Thoracic aorta (tissue), 2 donors: Measurements from ENCODE around the gene SELENOT. TPM values are rescaled to one million over a fixed set of nuclear protein-coding genes. Genes with fewer than 3 reads are reported as not detected.
"Not testable (repeated sequence)": the region's sequence is repeated elsewhere in the genome, so short reads cannot be mapped to it uniquely, and the experiment has no call there.

Experiments used
- ATAC-seq: fragments of 150-250 bp; one replicate; pipeline ENCODE4 v1.8.0; 2017; ENCODE audit warnings: low read depth; ENCODE audit not compliant: insufficient number of reproducible peaks, low FRiP score
- DNase-seq: peaks from one replicate; pipeline ENCODE4 v3.0.0-alpha.2; 2020; ENCODE audit warnings: low spot score
- H3K27ac ChIP-seq, 2 donors: fragments of 200-600 bp; sonication (generic); 1 replicate in 1 of 2; 2 replicates in 1 of 2; pipeline ENCODE4 v1.5.1; 2016; ENCODE audit warnings: mild to moderate bottlenecking in 2 of 2, moderate library complexity in 2 of 2
- H3K27me3 ChIP-seq: fragments of 200-600 bp; sonication (generic); replicated peaks from 2 replicates; pipeline ENCODE4 v1.6.0; 2016; ENCODE audit warnings: mild to moderate bottlenecking; ENCODE audit not compliant: insufficient read depth
- H3K36me3 ChIP-seq: fragments of 200-600 bp; sonication (generic); one replicate; pipeline ENCODE4 v1.5.1; 2016
- H3K4me1 ChIP-seq, 2 donors: fragments of 200-600 bp; sonication (generic); 1 replicate in 1 of 2; 2 replicates in 1 of 2; pipeline versions ENCODE4 v1.5.1 to v1.6.0; 2016; ENCODE audit warnings: low read depth in 2 of 2, mild to moderate bottlenecking in 1 of 2; ENCODE audit not compliant: control insufficient read depth in 1 of 2
- H3K4me3 ChIP-seq: fragments of 200-600 bp; sonication (generic); 2 replicates; pipeline ENCODE4 v1.5.1; 2016; ENCODE audit warnings: mild to moderate bottlenecking
- H3K9me3 ChIP-seq: fragments of 200-600 bp; sonication (generic); 2 replicates; pipeline ENCODE4 v1.5.1; 2016
- total RNA-seq, 2 donors: library from RNA; depleted of rRNA; stranded (reverse); fragments of >200 nt; gene quantifications; one replicate each; pipeline versions ENCODE4 v1.1.0 to v1.2.3, GENCODE V29; 2016
- TF ChIP-seq, protein P1 (sequence below): fragments of 200-600 bp; sonication (generic); IDR thresholded peaks from one replicate; pipeline ENCODE4 v1.5.1; 2019; ENCODE audit warnings: antibody characterized with exemption

SELENOT gene
- total RNA-seq, 2 donors from 2014 or later, result 67.4 to 137 TPM

GRCh38 chr3:150588027-150588830, 14.9 kb upstream of the SELENOT start:
- Histone ChIP-seq H3K27ac (no peak overlapping the region), H3K36me3 (peaks cover 7% of the 10 kb centered on the region), H3K4me3 (no peak overlapping the region), H3K9me3 (no peaks in the 10 kb centered on the region), H3K4me1 (no peaks in the 10 kb centered on the region), H3K27me3 (no peaks in the 10 kb centered on the region)
- TF ChIP-seq, protein P1, sequence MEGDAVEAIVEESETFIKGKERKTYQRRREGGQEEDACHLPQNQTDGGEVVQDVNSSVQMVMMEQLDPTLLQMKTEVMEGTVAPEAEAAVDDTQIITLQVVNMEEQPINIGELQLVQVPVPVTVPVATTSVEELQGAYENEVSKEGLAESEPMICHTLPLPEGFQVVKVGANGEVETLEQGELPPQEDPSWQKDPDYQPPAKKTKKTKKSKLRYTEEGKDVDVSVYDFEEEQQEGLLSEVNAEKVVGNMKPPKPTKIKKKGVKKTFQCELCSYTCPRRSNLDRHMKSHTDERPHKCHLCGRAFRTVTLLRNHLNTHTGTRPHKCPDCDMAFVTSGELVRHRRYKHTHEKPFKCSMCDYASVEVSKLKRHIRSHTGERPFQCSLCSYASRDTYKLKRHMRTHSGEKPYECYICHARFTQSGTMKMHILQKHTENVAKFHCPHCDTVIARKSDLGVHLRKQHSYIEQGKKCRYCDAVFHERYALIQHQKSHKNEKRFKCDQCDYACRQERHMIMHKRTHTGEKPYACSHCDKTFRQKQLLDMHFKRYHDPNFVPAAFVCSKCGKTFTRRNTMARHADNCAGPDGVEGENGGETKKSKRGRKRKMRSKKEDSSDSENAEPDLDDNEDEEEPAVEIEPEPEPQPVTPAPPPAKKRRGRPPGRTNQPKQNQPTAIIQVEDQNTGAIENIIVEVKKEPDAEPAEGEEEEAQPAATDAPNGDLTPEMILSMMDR, result no peak
- DNase-seq (no peak), ATAC-seq (no peak)

DNA sequence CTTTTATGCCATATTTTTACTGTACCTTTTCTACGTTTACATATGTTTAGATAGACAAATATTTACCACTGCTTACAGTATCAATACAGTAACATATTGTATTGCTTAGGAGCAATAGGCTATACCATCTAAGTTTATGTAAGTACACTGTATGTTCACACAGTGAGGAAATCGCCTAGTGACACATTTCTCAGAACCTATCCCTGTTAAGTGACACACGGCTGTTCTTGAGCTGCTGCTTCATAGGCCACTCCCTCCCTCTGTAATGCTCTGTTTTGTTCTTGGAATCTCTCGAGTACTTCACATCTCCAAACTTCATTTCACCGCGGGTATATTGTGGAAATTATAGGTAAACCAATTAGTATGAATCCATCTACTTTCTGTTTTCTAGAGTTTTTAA, 13.4 kb upstream of the SELENOT start:
- Histone ChIP-seq H3K36me3 (peaks cover 7% of the 10 kb centered on the region), H3K27ac (no peak overlapping the region), H3K27me3 (no peaks in the 10 kb centered on the region), H3K4me3 (no peak overlapping the region), H3K9me3 (no peaks in the 10 kb centered on the region), H3K4me1 (no peaks in the 10 kb centered on the region)
- TF ChIP-seq, protein P1, result no peak
- no peak for DNase-seq
- ATAC-seq, result no peak

- Histone ChIP-seq H3K36me3 (no peaks in the 10 kb centered on the region), H3K4me1 (no peaks in the 10 kb centered on the region), H3K9me3 (no peaks in the 10 kb centered on the region), H3K4me3 (no peak overlapping the region), H3K27ac (no peak overlapping the region), H3K27me3 (no peaks in the 10 kb centered on the region)
- ATAC-seq (no peak), DNase-seq (no peak)
- TF ChIP-seq, protein P1, result no peak
Observed at GRCh38 chr3:150594150-150594549, 9.0 kb upstream of the SELENOT start.

- no peak overlapping the region for H3K27ac ChIP-seq
- no peak for DNase-seq
- TF ChIP-seq, protein P1, result no peak
Observed at GRCh38 chr3:150597646-150598045, 5.5 kb upstream of the SELENOT start.

GRCh38 chr3:150599611-150600297, 3.4 kb upstream of the SELENOT start:
- Histone ChIP-seq H3K4me3 (no peak overlapping the region), H3K36me3 (no peaks in the 10 kb centered on the region), H3K27ac (no peak overlapping the region), H3K4me1 (peaks cover 2 to 19% of the 10 kb centered on the region in 2 donors), H3K27me3 (no peaks in the 10 kb centered on the region), H3K9me3 (no peaks in the 10 kb centered on the region)
- TF ChIP-seq, protein P1, result no peak
- DNase-seq (no peak), ATAC-seq (no peak)

More at GRCh38 chr3:150597646-150598045, 5.5 kb upstream of the SELENOT start:
- H3K27me3 ChIP-seq, result no peaks in the 10 kb centered on the region
- peaks cover 0 to 8% of the 10 kb centered on the region in 2 donors for H3K4me1 ChIP-seq
- no peak overlapping the region for H3K4me3 ChIP-seq
- no peak for ATAC-seq
- H3K36me3 ChIP-seq, result no peaks in the 10 kb centered on the region
- no peaks in the 10 kb centered on the region for H3K9me3 ChIP-seq

DNA sequence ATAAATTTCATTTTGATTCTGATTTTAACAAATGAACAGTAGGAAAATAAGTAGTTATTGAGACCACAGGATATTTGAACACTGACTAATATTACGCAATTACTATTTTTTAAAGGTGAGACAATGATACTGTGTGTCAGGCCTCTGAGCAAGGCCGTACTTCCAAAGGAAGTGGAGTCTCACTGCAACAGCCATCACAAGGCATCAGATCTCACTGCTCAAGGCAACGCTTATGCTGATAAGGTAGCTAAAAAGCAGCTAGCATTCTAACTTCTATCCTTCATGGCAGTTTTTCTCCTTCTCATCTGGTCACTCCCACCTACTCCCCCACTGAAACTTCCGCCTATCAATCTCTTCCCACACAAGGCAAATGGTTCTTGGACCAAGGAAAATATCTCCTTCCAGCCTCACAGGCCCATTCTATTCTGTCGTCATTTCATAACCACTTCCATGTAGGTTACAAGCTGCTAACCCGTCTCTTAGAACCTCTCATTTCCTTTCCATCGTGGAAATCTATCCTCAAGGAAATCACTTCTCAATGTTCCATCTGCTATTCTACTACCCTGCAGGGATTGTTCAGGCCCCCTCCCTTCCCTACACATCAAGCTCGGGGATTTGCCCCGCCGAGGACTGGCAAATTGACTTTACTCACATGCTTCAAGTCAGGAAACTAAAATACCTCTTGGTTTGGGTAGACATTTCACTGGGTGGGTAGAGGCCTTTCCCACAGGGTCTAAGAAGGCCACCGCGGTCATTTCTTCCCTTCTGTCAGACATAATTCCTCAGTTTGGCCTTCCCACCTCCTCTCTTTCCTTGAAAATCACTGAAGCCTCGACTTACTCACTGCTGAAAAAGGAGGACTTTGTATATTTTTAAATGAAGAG, 2.2 kb upstream of the SELENOT start:
- not testable (repeated sequence) for H3K9me3 ChIP-seq, H3K27me3 ChIP-seq, ATAC-seq, H3K4me3 ChIP-seq, H3K27ac ChIP-seq, H3K36me3 ChIP-seq, DNase-seq
- H3K4me1 ChIP-seq, result peaks cover 4 to 31% of the 10 kb centered on the region in 2 donors
